NCI-H69 (cell line): ENCODE data around the gene NAT10.

Experiments used
- DNase-seq: peaks from one replicate; lab custom pipeline; 2025; lab: John Stamatoyannopoulos, UW

Gene NAT10

DNA sequence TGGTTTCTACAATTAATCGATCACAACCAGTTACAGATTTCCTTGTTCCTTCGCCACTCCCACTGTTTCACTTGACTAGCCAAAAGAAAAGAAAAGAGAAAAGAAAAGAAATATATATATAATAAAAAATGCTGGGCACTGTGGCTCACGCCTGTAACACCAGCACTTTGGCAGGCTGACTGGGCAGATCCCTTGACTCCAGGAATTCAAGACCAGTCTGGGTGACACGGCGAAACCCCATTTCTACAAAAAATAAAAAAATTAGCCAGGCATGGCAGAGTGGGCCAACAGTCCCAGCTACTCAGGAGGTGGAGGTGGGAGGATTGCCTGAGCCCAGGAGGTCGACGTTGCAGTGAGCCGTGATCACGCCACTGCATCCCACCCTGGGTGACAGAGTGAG, 83.8 kb downstream of the NAT10 start:
- no peak for DNase-seq

DNA sequence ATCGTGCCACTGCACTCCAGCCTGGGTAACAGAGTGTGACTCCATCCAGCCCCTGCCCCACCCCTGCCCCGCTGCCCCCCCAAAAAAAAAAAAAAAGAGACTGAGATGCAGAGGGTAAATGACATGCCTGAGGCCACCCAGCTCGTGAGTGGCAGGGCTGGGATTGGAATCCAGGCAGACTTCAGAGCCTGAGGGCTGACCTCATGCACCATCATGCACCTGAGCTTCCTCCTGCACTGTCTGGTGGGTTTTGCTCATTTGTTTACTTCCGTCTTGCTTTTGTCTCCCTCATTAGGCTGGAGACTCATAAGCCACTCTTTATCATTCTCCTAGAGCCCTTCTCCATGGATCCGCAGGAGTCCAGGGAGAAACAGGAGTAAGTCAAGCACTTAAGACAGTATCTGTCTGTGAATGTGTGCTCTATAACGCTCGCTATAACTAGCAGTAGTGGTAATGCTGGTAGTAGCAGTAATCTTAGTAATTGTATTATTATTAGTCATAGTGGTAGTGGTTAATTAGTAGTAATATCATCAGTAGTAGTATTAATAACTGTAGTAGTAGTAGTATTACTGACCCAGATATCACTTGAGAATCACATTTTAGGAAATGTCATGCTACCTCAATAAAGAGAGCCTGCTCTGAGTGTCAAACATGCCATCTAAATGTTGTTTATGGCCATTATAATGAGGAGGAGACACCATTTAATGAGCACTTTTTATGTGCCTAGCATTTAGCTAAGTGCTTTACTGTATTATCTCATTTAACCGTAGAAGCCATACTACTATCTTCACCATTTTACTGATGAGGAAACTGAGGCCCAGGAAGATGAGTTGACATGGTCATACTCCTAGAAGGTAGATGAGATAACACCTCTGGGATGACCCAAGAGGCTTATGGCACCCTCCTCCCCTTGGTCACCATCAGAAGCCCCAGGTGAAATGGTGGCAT, 85.0 kb downstream of the NAT10 start:
- peak; percentile 45 for DNase-seq

DNA sequence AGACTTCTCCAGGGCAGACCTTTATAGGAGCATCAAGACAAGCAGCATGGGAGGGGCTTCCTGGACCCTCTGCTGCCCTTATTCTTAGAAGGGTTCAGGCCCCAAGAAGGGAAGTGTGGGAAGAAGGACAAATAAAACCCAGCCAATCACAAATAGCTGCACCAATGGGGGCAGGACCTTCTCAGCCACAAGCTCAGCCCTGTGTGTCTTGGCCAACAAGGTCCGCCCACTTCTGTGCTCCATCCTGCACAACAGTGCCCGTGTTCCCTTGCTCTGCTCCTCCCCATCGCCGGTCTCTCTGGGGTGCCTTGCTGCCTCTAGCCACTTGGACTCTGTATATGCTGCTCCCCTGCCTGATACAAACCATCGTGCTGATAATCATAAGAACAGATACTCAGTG, 86.1 kb downstream of the NAT10 start:
- DNase-seq = no peak

DNA sequence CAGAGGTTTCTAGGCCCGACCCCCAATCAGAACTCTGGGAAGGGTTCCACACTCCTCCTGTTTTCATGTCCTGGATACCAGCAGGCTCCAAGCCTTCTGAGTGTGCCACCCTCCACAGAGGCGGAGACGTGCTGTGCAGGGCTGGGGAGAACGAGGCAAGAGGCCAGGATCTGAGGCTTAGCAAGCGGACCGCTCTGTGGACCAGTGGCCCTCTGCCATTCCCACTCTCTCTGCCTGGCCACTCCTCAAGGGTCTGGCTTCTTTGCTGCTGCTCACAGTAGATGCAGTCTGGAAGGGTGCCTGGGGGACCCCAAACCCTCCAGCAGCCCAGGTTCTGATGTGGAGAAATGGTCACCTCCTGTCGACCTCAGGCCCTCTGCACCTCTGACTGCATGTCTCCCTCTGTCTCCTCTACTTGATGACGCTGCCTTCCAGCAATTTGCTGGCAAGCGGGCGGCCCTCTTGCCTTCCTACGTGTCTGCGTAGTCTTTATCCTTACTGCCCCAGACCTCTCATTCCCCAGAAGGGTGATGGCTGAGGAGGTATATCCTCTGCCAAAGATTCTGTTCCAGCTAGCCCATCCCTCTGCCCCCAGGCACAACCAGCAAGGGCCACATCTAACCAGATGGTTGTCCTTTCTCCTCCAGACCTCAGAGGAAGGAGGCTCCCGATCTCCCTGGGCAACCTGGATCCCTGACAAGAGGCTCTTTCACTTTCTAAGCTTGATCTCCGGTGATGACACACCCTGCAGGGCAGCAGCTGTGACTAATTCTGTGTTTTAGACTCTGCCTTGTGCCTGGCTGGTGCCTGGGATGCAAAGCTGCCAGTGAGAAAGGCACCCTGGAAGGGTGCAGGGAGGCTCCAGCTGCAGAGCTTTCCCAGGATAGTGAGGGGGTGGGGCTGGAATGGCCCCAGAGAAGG, 87.3 kb downstream of the NAT10 start:
- DNase-seq = peak; percentile 99

DNA sequence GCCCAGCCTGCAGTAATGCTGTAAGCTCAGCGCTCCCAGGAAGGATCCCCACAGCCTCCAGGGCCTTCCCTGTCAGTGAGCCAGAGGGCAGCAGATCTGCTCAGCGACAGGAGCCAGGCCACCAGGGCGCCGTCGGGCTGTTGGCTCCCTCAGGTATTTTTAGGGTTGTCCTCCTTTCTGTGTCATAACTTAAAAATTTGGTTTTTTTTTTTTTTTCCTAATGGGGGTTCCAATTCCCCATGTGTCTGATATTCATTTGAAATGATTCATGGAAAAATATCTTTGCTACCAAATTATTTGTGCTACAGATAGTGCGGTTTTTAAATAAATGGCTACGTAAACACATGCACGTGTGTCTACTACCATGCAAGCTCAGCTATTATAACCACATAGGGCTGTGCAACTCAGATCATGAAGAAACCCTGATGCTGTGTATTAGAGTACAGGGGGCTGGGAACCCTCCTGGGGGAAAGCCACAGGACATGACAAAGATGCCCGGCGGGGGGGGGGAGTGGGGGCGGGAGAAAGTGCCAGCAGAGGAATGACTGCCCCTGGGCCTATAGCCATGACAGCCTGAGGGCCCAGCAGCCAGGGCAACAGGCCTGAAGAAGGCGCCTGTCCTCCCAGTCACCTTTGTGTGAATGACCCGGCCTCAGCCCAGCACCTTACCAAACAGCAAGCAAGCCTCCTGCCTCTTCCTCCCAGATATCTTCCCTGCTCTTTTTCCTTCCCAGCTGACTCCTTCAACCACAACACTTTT, 89.3 kb downstream of the NAT10 start:
- DNase-seq = no peak
